Parathyroid adenoma (tissue), 2 donors: Measurements from ENCODE around the gene IGFBP2.

Source experiments
- H2AFZ ChIP-seq: fragments of 300-600 bp; sonication (generic); one replicate; pipeline ENCODE4 v1.7.0; 2017; ENCODE audit warnings: antibody characterized with exemption, mild to moderate bottlenecking
- H3K27ac ChIP-seq: fragments of 300-600 bp; sonication (generic); one replicate; pipeline ENCODE4 v1.7.0; 2017
- H3K27me3 ChIP-seq: fragments of 300-600 bp; sonication (generic); one replicate; pipeline ENCODE4 v1.7.0; 2017; ENCODE audit warnings: low read length; ENCODE audit not compliant: control insufficient read depth, insufficient read depth
- H3K36me3 ChIP-seq: fragments of 300-600 bp; sonication (generic); one replicate; pipeline ENCODE4 v1.7.0; 2017; ENCODE audit warnings: low read length; ENCODE audit not compliant: control insufficient read depth, insufficient read depth
- H3K4me1 ChIP-seq: fragments of 300-600 bp; sonication (generic); one replicate; pipeline ENCODE4 v1.7.0; 2017; ENCODE audit warnings: control low read depth
- H3K4me2 ChIP-seq: fragments of 300-600 bp; sonication (generic); one replicate; pipeline ENCODE4 v1.7.0; 2017; ENCODE audit warnings: low read length
- H3K4me3 ChIP-seq: fragments of 300-600 bp; sonication (generic); one replicate; pipeline ENCODE4 v1.7.0; 2017; ENCODE audit warnings: low read depth, low read length
- H3K79me2 ChIP-seq: fragments of 300-600 bp; sonication (generic); one replicate; pipeline ENCODE4 v1.7.0; 2017; ENCODE audit warnings: control low read depth
- H3K9ac ChIP-seq: fragments of 300-600 bp; sonication (generic); one replicate; pipeline ENCODE4 v1.7.0; 2017; ENCODE audit warnings: mild to moderate bottlenecking
- H3K9me3 ChIP-seq: fragments of 300-600 bp; sonication (generic); one replicate; pipeline ENCODE4 v1.7.0; 2017; ENCODE audit warnings: low read length; ENCODE audit not compliant: control insufficient read depth
- TF ChIP-seq, protein P1 (sequence below): fragments of 300-600 bp; sonication (generic); IDR thresholded peaks from one replicate; pipeline ENCODE4 v1.7.0; 2017; ENCODE audit warnings: antibody characterized with exemption, mild to moderate bottlenecking
- donor health status: primary hyperparathyroidism.

IGFBP2 gene

DNA sequence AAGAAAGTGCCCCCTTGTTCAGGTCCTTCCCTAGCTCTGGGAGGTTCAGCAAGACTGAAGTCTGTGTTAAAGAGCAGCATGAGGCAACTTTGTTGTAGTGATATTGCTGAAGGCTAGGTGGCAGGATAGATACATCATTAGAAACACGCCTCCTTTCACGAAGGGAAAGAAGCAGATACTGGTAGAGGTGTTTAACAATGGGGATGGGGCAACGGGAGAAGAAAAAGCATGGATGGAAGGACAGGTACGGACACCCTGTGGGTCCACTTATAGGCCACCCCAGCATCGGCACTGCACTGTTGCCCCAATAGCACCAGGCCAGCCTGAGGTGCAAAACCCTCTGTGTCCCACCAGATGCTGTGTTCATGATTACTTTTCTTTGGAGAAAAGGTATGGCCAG is 65.7 kb downstream of the IGFBP2 start:
- Histone ChIP-seq H3K79me2 (no peaks in the 10 kb centered on the region), H3K9ac (no peak overlapping the region), H2AFZ (no peak overlapping the region), H3K4me3 (no peak overlapping the region), H3K27me3 (no peaks in the 10 kb centered on the region), H3K4me2 (no peak overlapping the region), H3K27ac (no peak overlapping the region), H3K9me3 (no peaks in the 10 kb centered on the region), H3K36me3 (no peaks in the 10 kb centered on the region), H3K4me1 (peaks cover 2% of the 10 kb centered on the region)
- TF ChIP-seq, protein P1, sequence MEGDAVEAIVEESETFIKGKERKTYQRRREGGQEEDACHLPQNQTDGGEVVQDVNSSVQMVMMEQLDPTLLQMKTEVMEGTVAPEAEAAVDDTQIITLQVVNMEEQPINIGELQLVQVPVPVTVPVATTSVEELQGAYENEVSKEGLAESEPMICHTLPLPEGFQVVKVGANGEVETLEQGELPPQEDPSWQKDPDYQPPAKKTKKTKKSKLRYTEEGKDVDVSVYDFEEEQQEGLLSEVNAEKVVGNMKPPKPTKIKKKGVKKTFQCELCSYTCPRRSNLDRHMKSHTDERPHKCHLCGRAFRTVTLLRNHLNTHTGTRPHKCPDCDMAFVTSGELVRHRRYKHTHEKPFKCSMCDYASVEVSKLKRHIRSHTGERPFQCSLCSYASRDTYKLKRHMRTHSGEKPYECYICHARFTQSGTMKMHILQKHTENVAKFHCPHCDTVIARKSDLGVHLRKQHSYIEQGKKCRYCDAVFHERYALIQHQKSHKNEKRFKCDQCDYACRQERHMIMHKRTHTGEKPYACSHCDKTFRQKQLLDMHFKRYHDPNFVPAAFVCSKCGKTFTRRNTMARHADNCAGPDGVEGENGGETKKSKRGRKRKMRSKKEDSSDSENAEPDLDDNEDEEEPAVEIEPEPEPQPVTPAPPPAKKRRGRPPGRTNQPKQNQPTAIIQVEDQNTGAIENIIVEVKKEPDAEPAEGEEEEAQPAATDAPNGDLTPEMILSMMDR, result peak; percentile 55

DNA sequence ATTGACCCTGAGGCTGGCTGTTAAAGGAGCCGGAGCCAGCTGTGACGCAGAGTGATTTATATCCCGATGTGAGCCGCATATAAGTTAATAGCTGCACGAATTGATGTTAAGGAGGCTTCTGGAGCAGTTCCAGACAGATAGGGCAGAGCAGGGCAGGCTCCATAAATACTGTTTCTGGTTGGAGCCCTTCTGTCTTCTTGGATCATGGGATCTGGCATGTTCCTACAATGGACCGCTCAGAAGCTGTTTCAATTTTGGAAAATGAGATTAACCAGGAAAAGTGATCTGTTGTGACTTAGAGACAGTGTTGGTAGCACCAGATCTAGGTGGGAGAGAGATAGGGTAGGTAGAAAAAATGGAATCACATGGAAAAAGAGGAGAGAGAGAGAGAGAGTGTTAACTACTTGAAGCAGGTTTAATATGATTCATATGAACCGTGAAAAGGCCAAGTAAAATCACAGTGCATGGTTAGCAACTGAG is 66.9 kb downstream of the IGFBP2 start:
- H3K9ac ChIP-seq, result no peak overlapping the region
- H3K4me2 ChIP-seq, result no peak overlapping the region
- no peak overlapping the region for H2AFZ ChIP-seq
- TF ChIP-seq, protein P1, result no peak
- H3K36me3 ChIP-seq, result no peaks in the 10 kb centered on the region
- H3K4me1 ChIP-seq, result no peaks in the 10 kb centered on the region
- no peak overlapping the region for H3K4me3 ChIP-seq
- H3K79me2 ChIP-seq, result no peaks in the 10 kb centered on the region
- no peak overlapping the region for H3K27ac ChIP-seq
- H3K27me3 ChIP-seq, result no peaks in the 10 kb centered on the region
- no peaks in the 10 kb centered on the region for H3K9me3 ChIP-seq

DNA sequence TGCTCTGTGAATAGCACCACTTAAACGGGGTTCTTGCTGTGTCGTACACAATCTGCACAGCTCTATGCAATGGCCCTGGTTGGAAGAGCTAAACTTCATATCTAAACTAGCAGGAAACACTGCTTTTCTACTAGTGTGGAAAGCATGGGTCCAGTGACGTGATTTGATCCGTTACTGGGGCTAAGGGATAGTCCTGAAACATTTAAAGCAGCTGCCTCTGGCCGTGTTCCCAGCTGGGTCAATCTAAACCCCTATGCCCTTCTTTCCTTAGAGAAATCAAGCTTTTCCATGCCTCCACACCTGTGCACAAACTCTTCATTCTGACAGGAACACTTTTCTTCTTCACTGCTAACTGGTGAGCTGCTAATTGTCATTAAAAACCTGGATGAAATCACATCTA is 67.6 kb downstream of the IGFBP2 start:
- H3K9me3 ChIP-seq, result no peaks in the 10 kb centered on the region
- TF ChIP-seq, protein P1, result no peak
- no peak overlapping the region for H3K4me2 ChIP-seq
- H2AFZ ChIP-seq, result no peak overlapping the region
- no peaks in the 10 kb centered on the region for H3K27me3 ChIP-seq
- no peak overlapping the region for H3K4me3 ChIP-seq
- no peaks in the 10 kb centered on the region for H3K79me2 ChIP-seq
- no peaks in the 10 kb centered on the region for H3K4me1 ChIP-seq
- no peak overlapping the region for H3K9ac ChIP-seq
- no peaks in the 10 kb centered on the region for H3K36me3 ChIP-seq
- no peak overlapping the region for H3K27ac ChIP-seq

DNA sequence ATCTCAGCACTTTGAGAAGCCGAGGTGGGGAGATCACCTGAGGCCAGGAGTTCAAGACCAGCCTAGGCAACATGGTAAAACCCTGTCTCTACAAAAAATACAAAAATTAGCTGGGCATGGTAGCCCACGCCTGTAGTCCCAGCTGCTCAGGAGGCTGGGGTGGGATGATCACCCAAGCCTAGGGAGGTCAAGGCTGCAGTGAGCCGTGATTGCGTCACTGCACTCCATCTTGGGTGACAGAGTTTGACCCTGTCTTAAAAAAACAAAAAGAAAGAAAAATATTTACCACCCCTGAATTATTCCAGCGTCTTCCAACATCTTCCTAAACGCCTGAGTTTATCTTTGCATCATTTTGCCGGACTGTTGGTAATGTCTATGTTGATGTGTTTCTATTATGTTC is 68.3 kb downstream of the IGFBP2 start:
- H3K27ac ChIP-seq, result no peak overlapping the region
- no peaks in the 10 kb centered on the region for H3K9me3 ChIP-seq
- H2AFZ ChIP-seq, result no peak overlapping the region
- H3K4me3 ChIP-seq, result no peak overlapping the region
- no peaks in the 10 kb centered on the region for H3K4me1 ChIP-seq
- H3K9ac ChIP-seq, result no peak overlapping the region
- TF ChIP-seq, protein P1, result no peak
- no peaks in the 10 kb centered on the region for H3K36me3 ChIP-seq
- H3K4me2 ChIP-seq, result no peak overlapping the region
- no peaks in the 10 kb centered on the region for H3K27me3 ChIP-seq
- no peaks in the 10 kb centered on the region for H3K79me2 ChIP-seq

DNA sequence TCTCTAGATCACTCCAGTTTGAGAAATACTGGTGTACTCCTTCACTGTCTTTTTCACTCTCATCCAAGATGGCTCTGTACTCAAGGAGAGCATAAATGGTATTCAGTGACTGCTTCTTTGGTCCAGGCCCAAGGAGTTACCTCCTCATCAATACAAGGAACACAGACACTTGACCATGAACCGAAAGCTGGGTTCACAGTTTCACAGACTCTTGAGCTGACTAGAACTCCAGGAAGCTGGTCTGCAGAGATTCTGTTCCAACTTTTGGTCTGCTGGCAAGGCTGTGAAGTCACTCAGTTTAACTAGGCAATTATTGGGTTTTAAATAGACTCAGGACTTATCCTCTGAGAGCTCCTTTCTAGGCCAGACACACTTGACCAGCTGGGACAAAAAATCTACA is 69.5 kb downstream of the IGFBP2 start:
- Histone ChIP-seq H3K4me1 (no peaks in the 10 kb centered on the region), H3K9me3 (no peaks in the 10 kb centered on the region), H3K27me3 (no peaks in the 10 kb centered on the region), H3K79me2 (no peaks in the 10 kb centered on the region), H3K36me3 (no peaks in the 10 kb centered on the region), H3K4me2 (no peak overlapping the region), H2AFZ (no peak overlapping the region), H3K4me3 (no peak overlapping the region), H3K27ac (no peak overlapping the region), H3K9ac (no peak overlapping the region)
- TF ChIP-seq, protein P1, result no peak
